K562 (cell line): ENCODE results near the gene ENTPD3. TPM values are rescaled to one million over a fixed set of nuclear protein-coding genes. Genes with fewer than 3 reads are reported as not detected.

ENCODE experiments used
- CBFA2T2 ChIP-seq: fragments of 450-650 bp; conservative IDR thresholded peaks from 2 replicates; pipeline ENCODE4 v1.6.1; 2017; ENCODE audit warnings: mild to moderate bottlenecking
- CBX5 ChIP-seq: IDR thresholded peaks from 2 replicates; pipeline ENCODE4 v1.6.1; 2014; ENCODE audit warnings: low read depth, borderline replicate concordance
- CXXC5 ChIP-seq: fragments of 250-450 bp; sonication (Bioruptor Pico); IDR thresholded peaks from 2 replicates; pipeline ENCODE4 v1.8.0; 2022; ENCODE audit warnings: inconsistent platforms, mild to moderate bottlenecking, moderate library complexity
- GTF2B ChIP-seq: IDR thresholded peaks from 2 replicates; pipeline ENCODE4 v1.6.1; 2011; ENCODE audit not compliant: insufficient read length; ENCODE audit errors: extremely low read depth
- GTF3C2 ChIP-seq: IDR thresholded peaks from 3 replicates; pipeline ENCODE4 v1.6.1; 2011; ENCODE audit warnings: borderline replicate concordance, mild to moderate bottlenecking, moderate library complexity; ENCODE audit not compliant: insufficient read length; ENCODE audit errors: extremely low read depth
- MYNN ChIP-seq, 2 experiments: sonication (generic); formaldehyde crosslinking in 1 of 2; IDR thresholded peaks; 2 replicates each; pipeline versions ENCODE4 v1.5.0 to v1.6.1; 2016 to 2020; ENCODE audit warnings: antibody characterized with exemption in 1 of 2, missing genetic modification reagents in 1 of 2
- NR0B1 ChIP-seq: fragments of 450-650 bp; IDR thresholded peaks from one replicate; pipeline ENCODE4 v1.6.1; 2018; ENCODE audit warnings: mild to moderate bottlenecking, moderate library complexity; ENCODE audit not compliant: partially characterized antibody
- RCOR1 ChIP-seq, 2 experiments: IDR thresholded peaks; 2 replicates each; pipeline ENCODE4 v1.6.1; 2012; ENCODE audit warnings: low read depth in 2 of 2, low read length in 2 of 2, borderline replicate concordance in 1 of 2, improper control_type of control experiment in 1 of 2
- SMAD4 ChIP-seq: fragments of 250-450 bp; sonication (Bioruptor Pico); conservative IDR thresholded peaks from 2 replicates; pipeline ENCODE4 v1.8.0; 2021; ENCODE audit warnings: inconsistent platforms, mild to moderate bottlenecking, moderate library complexity
- TAF1 ChIP-seq: IDR thresholded peaks from 2 replicates; pipeline ENCODE4 v1.6.1; 2011; ENCODE audit warnings: mild to moderate bottlenecking, low read length, moderate library complexity; ENCODE audit not compliant: insufficient read depth, control insufficient read depth, severe bottlenecking; ENCODE audit errors: extremely low read depth
- ZBTB5 ChIP-seq: fragments of 450-650 bp; IDR thresholded peaks from 2 replicates; pipeline ENCODE4 v1.6.1; 2017; ENCODE audit warnings: antibody characterized with exemption
- ZNF551 ChIP-seq: fragments of 250-450 bp; sonication (Bioruptor Pico); IDR thresholded peaks from 2 replicates; pipeline ENCODE4 v1.5.0; 2021; ENCODE audit warnings: mild to moderate bottlenecking, moderate library complexity
- polyA plus RNA-seq, 8 experiments: library from polyadenylated mRNA; depleted of rRNA in 4 of 8; stranded (reverse) in 5 of 8; unstranded in 3 of 8; fragments of >200 nt; fragmentation: Nextera tagmentation in 2 of 8; fragmentation: Illumina TruSeq in 1 of 8; extraction: Ambion mirVana in 2 of 8; extraction: Trizol in 1 of 8; gene quantifications; 2 replicates each; pipeline versions ENCODE4 v1.2.1 to v1.2.3, GENCODE V29; 2011 to 2014; ENCODE audit warnings: inconsistent platforms in 1 of 8, missing spikeins in 1 of 8
- total RNA-seq, 7 experiments: library from RNA; depleted of rRNA in 6 of 7; stranded (reverse); fragments of >200 nt in 6 of 7; fragmentation: Illumina TruSeq in 2 of 7; extraction: Trizol in 2 of 7; gene quantifications; 2 replicates each; pipeline versions ENCODE4 v1.2.1 to v1.2.3, GENCODE V29; 2011 to 2021; ENCODE audit warnings: low replicate concordance in 1 of 7
- TF ChIP-seq, protein P1 (sequence below): fragments of 200-400 bp; formaldehyde crosslinking; IDR thresholded peaks from 2 replicates; pipeline ENCODE4 v1.6.1; 2017; ENCODE audit warnings: mild to moderate bottlenecking, low read depth, low read length, moderate library complexity
- TF ChIP-seq, protein P2 (sequence below): fragments of 450-650 bp; IDR thresholded peaks from 2 replicates; pipeline ENCODE4 v1.6.1; 2016; ENCODE audit warnings: antibody characterized with exemption

Gene ENTPD3
- total and polyA plus RNA-seq, 9 of the 15 experiments (the other 6 are each of a cell fraction or from before 2014, with no cell fraction given), result 0.23 to 2.1 (median 0.58) TPM

DNA sequence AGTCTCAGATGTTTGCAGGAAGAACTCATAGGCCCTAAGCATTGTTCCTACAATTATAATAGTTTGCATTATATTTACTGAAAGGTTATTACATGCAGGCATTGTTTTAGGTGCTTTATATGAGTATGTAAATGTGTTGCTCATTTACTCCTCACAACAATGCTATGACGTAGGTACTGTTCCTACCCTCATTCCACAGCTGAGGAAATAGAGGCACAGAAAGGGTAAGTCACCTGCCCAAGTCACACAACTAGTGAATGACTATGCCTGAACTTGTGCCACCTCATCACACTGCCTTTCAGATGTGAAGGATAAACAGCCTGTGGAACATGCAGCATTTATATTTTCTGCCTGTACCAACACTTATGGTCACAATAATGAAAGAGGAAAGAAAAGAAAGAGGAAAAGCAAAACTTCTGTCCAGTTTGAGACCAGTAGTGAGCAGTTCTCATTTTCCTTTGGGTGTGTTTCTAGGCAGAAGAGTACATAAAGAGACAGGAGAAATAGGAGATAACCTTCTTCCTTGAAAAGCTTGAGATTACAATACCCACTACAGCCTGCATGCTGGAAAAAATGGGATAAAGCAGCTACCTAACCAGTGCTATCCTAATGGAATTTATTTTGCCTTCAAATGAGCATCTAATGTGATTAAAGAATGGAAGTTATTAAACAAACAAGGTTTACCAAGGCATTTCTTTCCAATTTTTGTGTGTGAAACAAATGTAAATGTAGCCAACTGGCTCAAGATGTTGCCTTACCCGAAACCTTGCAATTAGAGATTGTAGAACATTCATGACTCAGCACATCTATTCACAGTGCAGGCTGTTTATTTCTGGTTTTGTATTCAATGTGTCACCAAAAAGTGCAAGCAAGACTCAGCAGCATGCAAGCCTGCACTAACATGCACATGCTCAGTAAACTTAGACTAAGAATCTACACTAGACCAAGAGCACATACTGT, 20.5 kb upstream of the ENTPD3 start (continued):
- TF ChIP-seq NR0B1 (no peak), RCOR1 (IDR thresholded peaks at IDR 0.05; ENCODE audit: borderline replicate concordance in 1 of 2, low read depth in 2 of 2, low read length in 2 of 2) (no peak), MYNN (IDR thresholded peaks at IDR 0.05) (no peak), MYNN (CRISPR knock-in tag; IDR thresholded peaks at IDR 0.05) (no peak), CBFA2T2 (peak; percentile 41; the same call in 1 of the 2 replicates), ZNF551 (CRISPR knock-in tag) (no peak), ZBTB5 (no peak), GTF2B (no peak), CBX5 (no peak), SMAD4 (CRISPR knock-in tag) (0 out of 2 replicates have a peak, but pooled peaks have one; percentile 37), GTF3C2 (no peak), CXXC5 (CRISPR knock-in tag) (no peak), TAF1 (no peak)
- TF ChIP-seq, protein P1, sequence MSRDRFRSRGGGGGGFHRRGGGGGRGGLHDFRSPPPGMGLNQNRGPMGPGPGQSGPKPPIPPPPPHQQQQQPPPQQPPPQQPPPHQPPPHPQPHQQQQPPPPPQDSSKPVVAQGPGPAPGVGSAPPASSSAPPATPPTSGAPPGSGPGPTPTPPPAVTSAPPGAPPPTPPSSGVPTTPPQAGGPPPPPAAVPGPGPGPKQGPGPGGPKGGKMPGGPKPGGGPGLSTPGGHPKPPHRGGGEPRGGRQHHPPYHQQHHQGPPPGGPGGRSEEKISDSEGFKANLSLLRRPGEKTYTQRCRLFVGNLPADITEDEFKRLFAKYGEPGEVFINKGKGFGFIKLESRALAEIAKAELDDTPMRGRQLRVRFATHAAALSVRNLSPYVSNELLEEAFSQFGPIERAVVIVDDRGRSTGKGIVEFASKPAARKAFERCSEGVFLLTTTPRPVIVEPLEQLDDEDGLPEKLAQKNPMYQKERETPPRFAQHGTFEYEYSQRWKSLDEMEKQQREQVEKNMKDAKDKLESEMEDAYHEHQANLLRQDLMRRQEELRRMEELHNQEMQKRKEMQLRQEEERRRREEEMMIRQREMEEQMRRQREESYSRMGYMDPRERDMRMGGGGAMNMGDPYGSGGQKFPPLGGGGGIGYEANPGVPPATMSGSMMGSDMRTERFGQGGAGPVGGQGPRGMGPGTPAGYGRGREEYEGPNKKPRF, result no peak
- TF ChIP-seq, protein P2, sequence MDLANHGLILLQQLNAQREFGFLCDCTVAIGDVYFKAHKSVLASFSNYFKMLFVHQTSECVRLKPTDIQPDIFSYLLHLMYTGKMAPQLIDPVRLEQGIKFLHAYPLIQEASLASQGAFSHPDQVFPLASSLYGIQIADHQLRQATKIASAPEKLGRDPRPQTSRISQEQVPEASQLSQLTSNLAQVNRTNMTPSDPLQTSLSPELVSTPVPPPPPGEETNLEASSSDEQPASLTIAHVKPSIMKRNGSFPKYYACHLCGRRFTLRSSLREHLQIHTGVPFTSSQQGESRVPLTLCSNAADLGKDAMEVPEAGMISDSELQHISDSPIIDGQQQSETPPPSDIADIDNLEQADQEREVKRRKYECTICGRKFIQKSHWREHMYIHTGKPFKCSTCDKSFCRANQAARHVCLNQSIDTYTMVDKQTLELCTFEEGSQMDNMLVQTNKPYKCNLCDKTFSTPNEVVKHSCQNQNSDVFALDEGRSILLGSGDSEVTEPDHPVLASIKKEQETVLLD, result no peak
